Peyer's patch (tissue), 4 donors: ENCODE measurements around the gene STARD3NL. TPM values are rescaled to one million over a fixed set of nuclear protein-coding genes. Genes with fewer than 3 reads are reported as not detected.
"Not testable (repeated sequence)": the region's sequence is repeated elsewhere in the genome, so short reads cannot be mapped to it uniquely, and the experiment has no call there.

ENCODE experiments used
- DNase-seq, 3 donors: peaks; one replicate each; pipeline ENCODE4 v3.0.0-alpha.2; 2017 to 2019
- H3K27ac ChIP-seq, 4 donors: fragments of 200-600 bp; sonication (generic); one replicate each; pipeline ENCODE4 v1.5.1; 2016 to 2019
- H3K27me3 ChIP-seq, 2 donors: fragments of 200-600 bp; sonication (generic); one replicate each; pipeline ENCODE4 v1.5.1; 2019
- H3K36me3 ChIP-seq, 3 donors: fragments of 200-600 bp; sonication (generic); one replicate each; pipeline ENCODE4 v1.5.1; 2016 to 2019
- H3K4me1 ChIP-seq, 4 donors: fragments of 200-600 bp; sonication (generic); one replicate each; pipeline ENCODE4 v1.5.1; 2016 to 2019
- H3K4me3 ChIP-seq, 4 donors: fragments of 200-600 bp; sonication (generic); 1 replicate in 3 of 4; 2 replicates in 1 of 4; pipeline ENCODE4 v1.5.1; 2016 to 2019; ENCODE audit warnings: mild to moderate bottlenecking in 1 of 4
- H3K9me3 ChIP-seq, 4 donors: fragments of 200-600 bp; sonication (generic); one replicate each; pipeline ENCODE4 v1.5.1; 2016 to 2019; ENCODE audit warnings: mild to moderate bottlenecking in 1 of 4
- POLR2A ChIP-seq, 2 donors: fragments of 450-650 bp; IDR thresholded peaks; one replicate each; pipeline ENCODE4 v1.5.1; 2017; ENCODE audit warnings: antibody characterized with exemption in 2 of 2, mild to moderate bottlenecking in 2 of 2, moderate library complexity in 2 of 2
- total RNA-seq, 4 donors: library from RNA; depleted of rRNA; stranded (reverse); fragments of >200 nt; gene quantifications; one replicate each; pipeline ENCODE4 v1.1.0, GENCODE V29; 2016
- TF ChIP-seq, protein P1 (sequence below), 6 experiments: fragments of 450-650 bp in 4 of 6; fragments of 200-600 bp in 2 of 6; sonication (generic) in 1 of 6; IDR thresholded peaks; one replicate each; pipeline ENCODE4 v1.5.1; 2017 to 2019; ENCODE audit warnings: antibody characterized with exemption in 6 of 6, mild to moderate bottlenecking in 3 of 6, moderate library complexity in 1 of 6

STARD3NL gene
- total RNA-seq, 4 donors from 2014 or later = 18.9 to 47.1 (median 23.2) TPM

DNA sequence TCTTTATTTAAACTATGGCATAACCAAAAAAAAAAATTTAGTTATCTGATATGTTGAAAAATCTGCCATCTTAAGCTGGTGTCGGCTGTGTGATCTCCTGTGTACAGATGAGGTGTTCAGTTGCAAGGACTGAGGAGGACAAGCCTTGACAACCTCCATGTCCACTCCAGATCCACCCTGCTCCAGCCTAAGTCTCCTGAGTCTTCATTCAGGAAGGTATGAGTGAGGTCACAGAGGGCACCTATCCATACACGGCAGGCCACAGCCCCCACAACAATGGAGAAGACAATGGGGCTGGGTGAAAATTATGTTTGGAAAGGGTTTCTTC lies 79.3 kb downstream of the STARD3NL start:
- no peaks in the 10 kb centered on the region for H3K9me3 ChIP-seq
- no peaks in the 10 kb centered on the region for H3K36me3 ChIP-seq
- H3K4me3 ChIP-seq = no peak overlapping the region
- TF ChIP-seq, protein P1, sequence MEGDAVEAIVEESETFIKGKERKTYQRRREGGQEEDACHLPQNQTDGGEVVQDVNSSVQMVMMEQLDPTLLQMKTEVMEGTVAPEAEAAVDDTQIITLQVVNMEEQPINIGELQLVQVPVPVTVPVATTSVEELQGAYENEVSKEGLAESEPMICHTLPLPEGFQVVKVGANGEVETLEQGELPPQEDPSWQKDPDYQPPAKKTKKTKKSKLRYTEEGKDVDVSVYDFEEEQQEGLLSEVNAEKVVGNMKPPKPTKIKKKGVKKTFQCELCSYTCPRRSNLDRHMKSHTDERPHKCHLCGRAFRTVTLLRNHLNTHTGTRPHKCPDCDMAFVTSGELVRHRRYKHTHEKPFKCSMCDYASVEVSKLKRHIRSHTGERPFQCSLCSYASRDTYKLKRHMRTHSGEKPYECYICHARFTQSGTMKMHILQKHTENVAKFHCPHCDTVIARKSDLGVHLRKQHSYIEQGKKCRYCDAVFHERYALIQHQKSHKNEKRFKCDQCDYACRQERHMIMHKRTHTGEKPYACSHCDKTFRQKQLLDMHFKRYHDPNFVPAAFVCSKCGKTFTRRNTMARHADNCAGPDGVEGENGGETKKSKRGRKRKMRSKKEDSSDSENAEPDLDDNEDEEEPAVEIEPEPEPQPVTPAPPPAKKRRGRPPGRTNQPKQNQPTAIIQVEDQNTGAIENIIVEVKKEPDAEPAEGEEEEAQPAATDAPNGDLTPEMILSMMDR (IDR thresholded peaks at IDR 0.05) = no peak
- no peak for TF ChIP-seq POLR2A (IDR thresholded peaks at IDR 0.05)
- no peak overlapping the region for H3K27ac ChIP-seq
- no peaks in the 10 kb centered on the region for H3K27me3 ChIP-seq
- no peak for DNase-seq
- no peaks in the 10 kb centered on the region for H3K4me1 ChIP-seq

DNA sequence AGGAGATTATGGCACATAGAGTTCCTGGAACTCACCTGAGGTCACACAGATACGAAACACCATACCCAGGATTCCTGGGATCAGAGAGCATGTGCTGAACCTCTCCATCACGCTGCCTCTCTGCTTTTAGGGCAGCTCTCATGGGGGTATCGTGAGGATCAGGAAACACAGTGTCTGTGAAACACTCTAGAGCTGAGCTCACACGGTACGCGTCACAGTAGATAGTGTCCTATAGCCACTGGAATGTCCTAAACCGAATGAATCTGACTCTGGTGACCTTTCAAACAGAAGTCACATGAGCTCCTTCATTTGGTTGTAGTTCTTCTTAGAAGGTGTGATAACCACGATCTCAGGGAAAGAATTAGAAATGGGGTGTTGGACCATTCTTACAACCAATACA lies 81.1 kb downstream of the STARD3NL start:
- not testable (repeated sequence) for H3K4me3 ChIP-seq, H3K4me1 ChIP-seq, H3K9me3 ChIP-seq, H3K36me3 ChIP-seq, H3K27me3 ChIP-seq, H3K27ac ChIP-seq, DNase-seq

DNA sequence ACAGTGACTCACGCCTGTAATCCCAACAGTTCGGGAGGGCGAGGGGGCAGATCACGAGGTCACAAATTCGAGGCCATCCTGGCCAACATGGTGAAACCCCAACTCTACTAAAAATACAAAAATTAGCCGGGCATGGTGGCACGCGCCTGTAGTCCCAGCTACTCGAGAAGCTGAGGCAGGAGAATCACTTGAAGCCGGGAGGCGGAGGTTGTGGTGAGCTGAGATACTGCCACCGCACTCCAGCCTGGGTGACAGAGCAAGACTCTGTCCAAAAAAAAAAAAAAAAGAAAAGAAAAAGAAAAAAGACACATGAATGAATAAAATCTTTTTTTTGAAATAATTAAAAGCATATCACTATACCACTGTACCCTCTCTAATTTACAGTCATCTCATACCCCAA lies 83.6 kb downstream of the STARD3NL start:
- not testable (repeated sequence) for H3K9me3 ChIP-seq, H3K27ac ChIP-seq, H3K27me3 ChIP-seq, DNase-seq, H3K36me3 ChIP-seq, H3K4me1 ChIP-seq, H3K4me3 ChIP-seq

DNA sequence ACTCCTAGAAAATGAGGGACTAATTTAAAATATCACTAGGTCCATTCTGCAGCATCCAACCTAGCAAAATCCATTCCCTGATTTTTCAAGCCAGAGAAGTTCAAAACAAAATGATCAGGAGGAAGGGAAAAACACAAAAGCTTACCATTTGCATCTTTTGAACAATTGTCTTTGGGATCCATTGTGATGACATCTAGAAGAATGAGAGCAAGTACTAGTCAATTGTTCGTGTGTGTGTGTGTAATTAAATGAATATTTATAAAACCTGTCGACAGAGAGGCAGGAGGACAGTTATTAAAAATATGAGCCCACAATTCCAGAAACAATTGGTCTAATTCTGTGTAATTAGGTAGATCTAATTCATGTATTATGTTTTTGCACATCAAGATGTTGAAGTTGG lies 84.0 kb downstream of the STARD3NL start:
- not testable (repeated sequence) for H3K9me3 ChIP-seq, H3K4me1 ChIP-seq, H3K27ac ChIP-seq, DNase-seq, H3K27me3 ChIP-seq, H3K36me3 ChIP-seq, H3K4me3 ChIP-seq

DNA sequence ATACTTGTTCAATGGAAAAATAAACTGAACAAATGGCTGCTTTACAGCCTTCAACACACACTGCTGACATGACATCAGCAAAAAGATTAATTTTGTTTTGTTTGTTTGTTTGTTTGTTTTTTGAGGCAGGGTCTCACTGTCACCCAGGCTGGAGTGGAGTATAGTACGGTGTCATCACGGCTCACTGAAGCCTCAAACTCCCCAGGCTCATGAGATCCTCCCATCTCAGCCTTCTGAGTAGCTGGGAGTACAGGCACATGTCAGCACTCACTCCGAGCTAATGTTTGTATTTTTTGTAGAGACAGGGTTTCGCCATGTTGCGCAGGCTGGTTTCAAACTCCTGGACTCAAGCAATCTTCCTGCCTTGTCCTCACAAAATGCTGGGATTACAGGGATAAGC lies 84.5 kb downstream of the STARD3NL start:
- Histone ChIP-seq H3K27ac (no peak overlapping the region), H3K4me3 (no peak overlapping the region), H3K9me3 (no peaks in the 10 kb centered on the region), H3K4me1 (no peaks in the 10 kb centered on the region), H3K27me3 (no peaks in the 10 kb centered on the region), H3K36me3 (no peaks in the 10 kb centered on the region)
- TF ChIP-seq, protein P1 (IDR thresholded peaks at IDR 0.05) = no peak
- no peak for TF ChIP-seq POLR2A (IDR thresholded peaks at IDR 0.05)
- no peak for DNase-seq

DNA sequence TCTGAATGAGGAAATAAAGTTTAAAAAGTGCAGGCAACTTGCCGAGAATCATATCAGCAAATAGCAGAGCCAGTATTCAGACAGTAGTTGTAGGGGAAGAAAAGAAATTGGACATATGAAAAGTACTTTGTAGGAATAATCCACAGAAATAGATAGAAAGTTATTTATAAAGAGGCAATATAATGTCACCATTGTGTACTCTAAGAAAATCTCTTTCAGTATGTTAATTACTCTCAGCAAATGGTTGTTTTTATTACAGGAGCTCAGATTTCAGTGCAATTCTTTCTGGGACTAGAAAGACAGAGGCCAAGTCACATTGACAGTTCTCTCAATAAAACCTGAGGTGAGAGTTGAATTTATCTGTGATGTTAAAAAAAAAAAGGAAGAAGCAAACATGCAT lies 85.2 kb downstream of the STARD3NL start:
- not testable (repeated sequence) for H3K4me1 ChIP-seq, H3K4me3 ChIP-seq, H3K36me3 ChIP-seq, DNase-seq, H3K9me3 ChIP-seq, H3K27ac ChIP-seq, H3K27me3 ChIP-seq

DNA sequence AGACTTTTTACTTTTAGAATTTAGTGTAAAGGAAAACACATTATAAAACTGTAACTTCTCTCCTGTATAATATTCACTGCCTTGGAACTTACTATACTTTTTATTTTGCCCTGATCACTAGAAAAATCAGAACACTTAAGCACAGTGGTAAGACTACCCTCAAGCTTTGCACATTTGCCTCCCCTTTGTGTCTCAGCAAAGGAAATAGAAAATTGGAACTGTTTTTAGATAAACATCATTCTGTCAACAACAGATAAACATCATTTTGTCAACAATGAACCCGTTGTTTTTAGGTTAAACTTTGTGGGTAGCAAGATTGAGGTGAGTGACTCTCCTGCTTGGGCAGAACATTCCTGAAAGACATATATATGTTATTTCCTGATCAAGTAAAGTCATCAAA lies 86.6 kb downstream of the STARD3NL start:
- H3K27ac ChIP-seq, H3K9me3 ChIP-seq, H3K4me3 ChIP-seq, H3K36me3 ChIP-seq, H3K4me1 ChIP-seq, DNase-seq, H3K27me3 ChIP-seq: not testable (repeated sequence)

DNA sequence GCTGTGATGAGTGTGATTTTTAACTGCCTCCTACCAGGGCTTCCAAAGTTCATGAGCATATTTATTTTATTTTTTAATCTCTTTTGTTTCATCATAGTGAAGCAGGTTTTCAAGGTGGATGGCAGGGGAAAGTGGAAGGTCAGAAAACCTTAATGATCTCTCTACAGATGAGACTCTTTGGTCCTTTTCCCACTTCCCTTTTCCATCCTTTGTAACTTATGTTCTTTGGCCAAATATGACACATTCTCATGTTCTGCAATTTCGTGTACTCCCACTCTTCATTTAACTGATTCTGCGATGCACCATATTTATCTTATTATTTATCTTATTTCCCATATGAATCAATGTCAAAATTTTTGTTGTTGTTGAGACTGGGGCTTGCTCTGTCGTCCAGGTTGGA lies 87.9 kb downstream of the STARD3NL start:
- not testable (repeated sequence) for H3K4me3 ChIP-seq, H3K27ac ChIP-seq, H3K4me1 ChIP-seq, H3K27me3 ChIP-seq, H3K36me3 ChIP-seq, H3K9me3 ChIP-seq, DNase-seq

DNA sequence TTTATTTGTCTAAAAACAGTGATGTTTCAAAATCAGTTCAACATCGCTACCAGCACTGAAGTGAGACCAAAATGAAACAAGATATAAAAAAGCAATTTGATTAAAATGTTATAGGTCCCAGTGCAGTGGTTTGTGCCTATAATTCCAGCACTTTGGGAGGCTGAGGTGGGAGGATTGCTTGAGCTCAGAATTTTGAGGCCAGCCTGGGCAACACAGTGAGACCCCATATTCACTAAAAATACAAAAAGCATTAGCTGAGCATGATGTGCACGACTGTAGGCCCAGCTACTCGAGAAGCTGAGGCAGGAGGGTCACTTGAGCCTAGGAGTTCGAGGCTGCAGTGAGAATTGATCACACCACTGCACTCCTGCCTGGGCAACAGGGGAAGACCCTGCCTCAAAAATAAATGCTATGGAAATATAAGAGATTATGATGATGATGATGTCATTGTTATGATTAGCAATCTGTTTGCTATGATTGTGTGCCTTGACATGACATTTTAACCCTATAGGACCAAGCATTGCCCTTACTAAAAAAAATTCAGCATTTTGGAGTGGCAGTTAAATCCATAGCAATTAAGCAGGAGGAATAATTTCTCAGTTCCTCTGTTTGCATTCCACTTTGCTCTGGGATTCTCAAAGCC lies 91.8 kb downstream of the STARD3NL start:
- not testable (repeated sequence) for H3K27ac ChIP-seq, H3K9me3 ChIP-seq, H3K36me3 ChIP-seq, DNase-seq, H3K27me3 ChIP-seq, H3K4me3 ChIP-seq, H3K4me1 ChIP-seq

DNA sequence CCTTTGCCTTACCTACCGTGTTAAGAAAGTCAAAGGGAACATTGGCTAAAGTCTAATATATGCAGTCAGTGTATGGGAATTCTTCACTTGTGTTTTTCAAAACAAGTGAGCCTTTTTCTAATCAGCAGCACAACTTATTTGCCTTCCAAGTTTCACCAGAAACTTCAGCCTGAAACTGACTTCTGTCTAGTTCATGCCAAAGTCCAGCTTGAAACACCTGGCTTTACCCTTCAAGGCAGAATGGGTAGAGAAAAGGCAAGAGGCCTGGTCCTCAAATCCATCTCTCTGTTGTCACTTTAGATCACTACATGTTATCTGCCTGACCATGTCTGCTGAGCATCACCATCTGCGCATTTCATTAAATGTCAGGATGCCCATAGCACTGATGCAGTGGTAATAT lies 92.4 kb downstream of the STARD3NL start:
- H3K4me3 ChIP-seq, H3K27me3 ChIP-seq, H3K36me3 ChIP-seq, H3K4me1 ChIP-seq, DNase-seq, H3K27ac ChIP-seq, H3K9me3 ChIP-seq: not testable (repeated sequence)
